Measurements from ENCODE around the gene CASZ1. TPM values are rescaled to one million over a fixed set of nuclear protein-coding genes. Genes with fewer than 3 reads are reported as not detected.
A peak's percentile ranks its signal among the peaks of the same experiment; 100 is the strongest.

CASZ1 gene
- total and polyA plus RNA-seq, 2 experiments from 2014 or later: 6.2 to 6.7 TPM

- peak; percentile 11; the same call in 1 of the 3 replicates for ATAC-seq
- H3K36me3 ChIP-seq (ENCODE audit: insufficient read depth): no peaks in the 10 kb centered on the region
Observed at GRCh38 chr1:10829965-10830515, 33.6 kb upstream of the CASZ1 start.

GRCh38 chr1:10829067-10829818, 32.8 kb upstream of the CASZ1 start:
- Mint-ChIP-seq H3K36me3 (ENCODE audit: low read depth) (no peaks in the 10 kb centered on the region; the same call in 2 of the 3 replicates), H3K27me3 (ENCODE audit: insufficient read depth, low read depth, poor library complexity) (peaks cover 19% of the 10 kb centered on the region), H3K4me3 (no peak overlapping the region), H3K4me1 (peaks cover 9% of the 10 kb centered on the region), H3K9me3 (no peaks in the 10 kb centered on the region), H3K27ac (no peak overlapping the region)
- Histone ChIP-seq H3K4me2 (no peak overlapping the region), H2AFZ (no peak overlapping the region), H3K4me1 (ENCODE audit: insufficient read depth) (0 out of 2 replicates have a peak, but pooled peaks cover 4% of the 10 kb centered on the region), H3F3A (replicated peaks; ENCODE audit: low read depth) (no peaks in the 10 kb centered on the region), H3K36me3 (ENCODE audit: insufficient read depth) (no peaks in the 10 kb centered on the region), H3K9me2 (ENCODE audit: insufficient read depth) (no peaks in the 10 kb centered on the region), H3K27me3 (ENCODE audit: insufficient read depth) (no peaks in the 10 kb centered on the region), H3K27ac (ENCODE audit: low read depth) (no peak overlapping the region), H4K20me1 (replicated peaks; ENCODE audit: insufficient read depth) (no peaks in the 10 kb centered on the region), H3K4me3 (no peak overlapping the region), H3K79me2 (replicated peaks; ENCODE audit: insufficient read depth) (no peaks in the 10 kb centered on the region)
- DNase-seq (ENCODE audit: low spot score) (no peak), ATAC-seq (no peak)
- TF ChIP-seq ZNF462 (CRISPR knock-in tag; IDR thresholded peaks at IDR 0.05): no peak
- no peak for TF ChIP-seq NANOG (IDR thresholded peaks at IDR 0.05; ENCODE audit: borderline replicate concordance)
- TF ChIP-seq CREB1 (CRISPR knock-in tag; IDR thresholded peaks at IDR 0.05; ENCODE audit: low read depth): no peak
- no peak for TF ChIP-seq POLR2AphosphoS5 (IDR thresholded peaks at IDR 0.05; ENCODE audit: low read depth)
- no peak for TF ChIP-seq CTCF (conservative IDR thresholded peaks at IDR 0.05; ENCODE audit: low read depth in 2 of 2)
- no peak for TF ChIP-seq ETS1 (IDR thresholded peaks at IDR 0.05)
- no peak for TF ChIP-seq EZH2 (IDR thresholded peaks at IDR 0.05; ENCODE audit: low read depth, unreplicated experiment)

More at GRCh38 chr1:10829965-10830515, 33.6 kb upstream of the CASZ1 start:
- Mint-ChIP-seq H3K27me3 (ENCODE audit: insufficient read depth, low read depth, poor library complexity) (peaks cover 22% of the 10 kb centered on the region), H3K4me1 (peaks cover 15% of the 10 kb centered on the region), H3K27ac (no peak overlapping the region), H3K36me3 (ENCODE audit: low read depth) (no peaks in the 10 kb centered on the region; the same call in 2 of the 3 replicates), H3K9me3 (no peaks in the 10 kb centered on the region), H3K4me3 (no peak overlapping the region)
- Histone ChIP-seq H3K27ac (ENCODE audit: low read depth) (no peak overlapping the region), H3F3A (replicated peaks; ENCODE audit: low read depth) (no peaks in the 10 kb centered on the region), H3K27me3 (ENCODE audit: insufficient read depth) (no peaks in the 10 kb centered on the region), H3K9me2 (ENCODE audit: insufficient read depth) (no peaks in the 10 kb centered on the region), H4K20me1 (replicated peaks; ENCODE audit: insufficient read depth) (no peaks in the 10 kb centered on the region), H2AFZ (no peak overlapping the region), H3K4me1 (ENCODE audit: insufficient read depth) (peaks cover 10% of the 10 kb centered on the region), H3K4me2 (no peak overlapping the region), H3K79me2 (replicated peaks; ENCODE audit: insufficient read depth) (no peaks in the 10 kb centered on the region), H3K4me3 (no peak overlapping the region)
- no peak for TF ChIP-seq NANOG (IDR thresholded peaks at IDR 0.05; ENCODE audit: borderline replicate concordance)
- no peak for DNase-seq (ENCODE audit: low spot score)
